ENCODE results near the gene NBAS.
"Not testable (repeated sequence)": the region's sequence is repeated elsewhere in the genome, so short reads cannot be mapped to it uniquely, and the experiment has no call there.

NBAS gene

GRCh38 chr2:15456352-15456751 lies 104.8 kb downstream of the NBAS start:
- no peak for DNase-seq

GRCh38 chr2:15450808-15451207 lies 110.3 kb downstream of the NBAS start:
- no peak for DNase-seq

DNA sequence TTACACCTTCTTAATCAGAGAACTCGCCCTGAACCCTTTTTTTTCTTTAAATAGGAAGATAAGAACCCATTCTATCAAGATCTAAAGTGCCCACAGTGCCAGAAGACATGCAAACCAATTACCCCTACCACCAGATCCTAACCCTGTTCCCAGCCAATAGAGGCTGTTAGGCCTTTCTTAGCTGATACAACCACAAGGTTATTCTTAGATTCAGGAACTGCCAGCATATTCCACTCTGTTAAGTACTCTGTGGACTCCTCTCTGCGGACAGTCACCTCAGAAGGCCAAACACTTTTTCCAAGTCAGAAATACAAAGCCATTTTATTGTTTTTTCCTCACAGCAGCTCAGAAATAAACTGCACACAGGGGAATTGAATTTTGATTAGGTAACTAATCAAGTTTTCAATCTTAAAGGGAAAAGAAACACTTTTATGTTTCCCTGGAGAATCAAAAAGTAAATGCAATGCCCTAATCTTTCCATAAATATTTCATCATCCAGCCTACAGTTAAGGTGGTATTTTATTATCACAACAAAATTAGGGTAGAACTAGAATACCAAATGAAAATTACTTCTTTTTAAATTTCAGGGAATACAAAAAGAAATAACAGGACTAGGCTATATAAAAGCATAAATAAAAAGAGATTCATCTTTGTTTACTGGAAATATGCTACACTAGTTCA lies 111.4 kb downstream of the NBAS start:
- no peak for DNase-seq

DNA sequence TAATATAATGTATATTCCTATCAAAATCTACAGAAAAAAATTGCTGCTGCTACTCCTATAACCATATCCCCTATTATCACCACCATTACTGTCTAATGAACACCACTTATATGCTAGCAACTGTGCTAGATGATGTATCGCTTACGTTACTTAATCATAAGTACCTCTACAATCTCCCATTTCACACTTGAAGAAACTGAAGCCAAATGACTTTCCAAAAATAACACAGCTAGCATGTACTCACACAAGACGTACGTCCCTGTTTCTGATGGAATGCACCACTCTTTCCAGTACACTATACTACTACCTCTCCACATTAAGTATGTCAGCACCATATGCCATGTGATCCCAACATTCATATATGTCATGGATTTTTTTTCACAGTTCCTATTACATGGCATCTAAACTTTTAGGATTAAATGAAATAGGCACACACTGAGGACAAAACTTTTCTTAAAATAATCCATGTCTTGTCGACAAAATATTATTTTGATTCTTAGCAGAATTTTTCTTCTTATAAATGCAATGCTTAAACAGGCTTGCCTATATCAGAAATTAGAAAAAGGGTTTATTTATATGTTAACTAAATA lies 112.8 kb downstream of the NBAS start:
- no peak for DNase-seq

DNA sequence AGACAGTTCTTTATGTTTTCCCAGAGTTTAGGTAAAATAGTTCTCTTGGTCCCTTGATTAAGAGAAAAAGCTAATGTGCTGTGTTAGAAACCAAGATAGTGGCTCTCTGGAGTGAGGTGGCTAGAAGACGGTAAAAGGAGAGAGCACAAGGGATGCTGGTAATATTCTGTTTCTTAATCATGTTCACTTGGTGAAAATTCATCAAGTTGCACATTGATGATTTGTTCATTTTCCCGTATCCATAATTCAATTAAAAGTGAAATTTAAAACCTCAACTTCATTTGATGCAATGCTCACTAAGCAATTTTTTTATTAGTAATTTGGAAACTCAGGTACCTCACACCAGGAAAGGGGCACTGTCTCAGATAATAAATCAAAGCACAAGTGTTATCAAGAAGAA lies 113.8 kb downstream of the NBAS start:
- DNase-seq: no peak

DNA sequence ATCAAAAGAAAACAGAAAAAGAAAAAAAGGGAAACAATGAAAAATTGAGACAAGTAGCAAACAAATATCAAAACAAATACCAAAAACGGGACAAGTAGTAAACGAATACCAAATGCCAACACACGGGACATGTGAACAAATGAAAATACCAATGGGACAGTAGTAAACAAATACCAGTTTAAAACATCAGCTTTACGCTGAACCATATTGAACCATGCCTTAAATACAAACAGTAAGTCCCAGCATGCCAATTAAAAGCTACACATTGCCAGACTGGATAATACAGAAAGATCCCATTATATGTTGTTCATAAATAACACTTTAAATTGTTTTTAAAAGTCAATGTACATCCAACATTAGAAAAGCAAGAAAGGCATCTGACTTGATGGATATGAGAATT lies 114.2 kb downstream of the NBAS start:
- DNase-seq: no peak

GRCh38 chr2:15445891-15446562 lies 115.1 kb downstream of the NBAS start:
- DNase-seq: no peak

- not testable (repeated sequence) for DNase-seq
Observed at GRCh38 chr2:15439768-15440524, 121.2 kb downstream of the NBAS start.

- not testable (repeated sequence) for DNase-seq
Observed at GRCh38 chr2:15439366-15439765, 121.8 kb downstream of the NBAS start.

GRCh38 chr2:15436195-15436594 lies 124.9 kb downstream of the NBAS start:
- no peak for DNase-seq

GRCh38 chr2:15435474-15435873 lies 125.7 kb downstream of the NBAS start:
- no peak for DNase-seq

- DNase-seq: no peak
Observed at GRCh38 chr2:15432642-15433256, 128.4 kb downstream of the NBAS start.

GRCh38 chr2:15429032-15429431 lies 132.1 kb downstream of the NBAS start:
- no peak for DNase-seq

GRCh38 chr2:15427987-15428386 lies 133.1 kb downstream of the NBAS start:
- DNase-seq: no peak

GRCh38 chr2:15426606-15427005 lies 134.5 kb downstream of the NBAS start:
- no peak for DNase-seq

DNA sequence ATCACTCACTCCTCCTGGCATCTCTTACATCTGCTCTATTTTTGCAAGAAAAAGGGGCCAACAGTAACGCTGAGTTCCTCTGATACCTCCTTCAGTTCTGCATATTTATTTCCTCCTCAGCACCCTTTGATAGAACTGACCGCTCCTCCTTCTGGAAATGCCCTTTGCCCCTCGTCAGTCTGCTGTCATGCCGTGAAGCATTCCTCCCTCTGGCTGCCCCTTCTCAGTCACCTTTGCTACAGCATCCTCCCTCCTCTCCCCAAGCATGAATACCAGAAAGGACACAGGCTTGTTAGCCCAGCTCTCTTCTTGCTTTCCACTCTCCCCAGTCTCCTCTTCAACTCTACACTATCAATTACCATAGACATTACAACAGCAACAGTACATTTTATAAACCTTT lies 135.4 kb downstream of the NBAS start:
- DNase-seq: no peak

DNA sequence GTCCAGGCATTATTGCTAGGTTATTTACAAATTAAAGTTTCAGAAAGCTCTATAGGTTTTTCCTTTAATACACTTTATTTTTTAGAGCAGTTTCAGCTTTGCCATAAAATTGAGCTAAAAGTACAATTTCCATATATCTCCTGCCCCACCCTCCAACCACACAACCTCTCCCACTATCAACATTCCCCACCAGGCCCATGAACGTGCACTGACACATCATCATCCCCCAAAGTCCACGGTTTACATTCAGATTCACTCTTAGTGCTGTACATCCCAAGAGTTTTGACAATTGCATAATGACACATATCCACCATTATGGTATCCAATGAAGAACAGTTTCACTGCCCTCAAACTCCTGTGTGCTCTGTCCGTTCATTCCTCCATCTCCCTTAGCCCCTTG lies 139.4 kb downstream of the NBAS start:
- no peak for DNase-seq

GRCh38 chr2:15415748-15416147 lies 145.4 kb downstream of the NBAS start:
- DNase-seq: no peak

DNA sequence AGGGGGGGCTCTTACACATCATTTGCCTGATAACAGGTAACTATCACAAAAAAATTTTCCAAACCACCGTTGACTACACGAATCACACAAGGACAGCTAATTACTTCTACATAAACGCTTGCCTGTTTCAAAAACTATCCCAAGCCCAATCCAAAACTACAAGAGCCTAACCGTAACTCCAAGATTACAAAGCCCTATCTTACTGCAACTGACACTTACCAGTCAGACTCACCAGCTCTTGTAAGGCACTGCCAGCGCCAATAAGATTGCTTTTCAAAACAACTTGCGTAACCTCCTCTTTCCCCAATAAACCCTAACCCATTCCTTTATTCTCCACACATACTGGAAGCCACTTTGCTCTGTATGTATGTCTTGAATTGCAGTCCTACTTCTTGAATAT lies 148.4 kb downstream of the NBAS start:
- no peak for DNase-seq

- DNase-seq: no peak
Observed at GRCh38 chr2:15412309-15412708, 148.8 kb downstream of the NBAS start.

GRCh38 chr2:15410884-15411283 lies 150.2 kb downstream of the NBAS start:
- DNase-seq: no peak

GRCh38 chr2:15408759-15409158 lies 152.4 kb downstream of the NBAS start:
- DNase-seq: no peak

DNA sequence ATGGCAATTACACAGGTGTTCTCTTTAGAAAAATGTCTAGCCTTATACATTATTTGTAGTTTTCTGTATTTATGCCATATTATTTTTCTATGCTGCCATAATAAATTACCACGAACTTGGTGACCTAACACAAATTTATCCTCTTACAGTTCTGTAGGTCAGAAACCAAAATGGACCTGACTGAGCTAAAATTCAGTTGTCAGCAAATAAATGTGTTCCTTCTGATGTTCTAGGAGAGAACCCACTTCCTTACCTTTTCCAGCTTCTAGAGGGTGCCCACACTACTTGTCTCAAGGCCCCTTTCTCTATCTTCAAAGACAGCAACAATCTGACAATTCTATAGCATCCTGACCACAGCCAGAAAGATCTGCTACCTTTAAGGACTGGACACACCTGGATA lies 153.5 kb downstream of the NBAS start:
- DNase-seq: no peak
